T-helper 1 cell (primary cell): Measurements from ENCODE around the gene SEPTIN10.

ENCODE experiments used
- DNase-seq, 5 donors: peaks; one replicate each; pipeline ENCODE4 v3.0.0-alpha.2; 2012 to 2020

SEPTIN10 gene

DNA sequence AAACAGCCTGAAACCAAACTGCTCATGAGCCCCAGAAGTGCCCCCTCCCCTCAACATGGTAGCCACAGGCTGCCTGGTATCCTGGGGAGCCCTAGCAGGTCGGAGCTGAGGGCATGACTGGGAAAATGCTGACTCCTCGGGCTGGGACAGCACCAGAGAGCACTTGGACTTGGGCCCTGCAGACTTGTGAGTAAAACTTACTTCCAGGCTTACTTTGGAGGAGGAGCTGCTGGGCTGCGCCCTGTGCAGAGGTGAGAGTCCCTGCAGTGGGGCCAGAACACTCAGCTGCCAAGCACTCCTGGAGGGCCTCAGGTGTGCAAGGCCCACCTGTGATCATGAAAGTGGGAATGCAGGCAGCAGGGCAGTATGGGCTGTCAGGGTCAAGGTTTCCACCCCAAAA lies 119.4 kb downstream of the SEPTIN10 start:
- no peak for DNase-seq

GRCh38 chr2:109493176-109493935 lies 120.4 kb downstream of the SEPTIN10 start:
- no peak for DNase-seq
